ENCODE measurements around the gene GASK1B.

GASK1B gene

DNA sequence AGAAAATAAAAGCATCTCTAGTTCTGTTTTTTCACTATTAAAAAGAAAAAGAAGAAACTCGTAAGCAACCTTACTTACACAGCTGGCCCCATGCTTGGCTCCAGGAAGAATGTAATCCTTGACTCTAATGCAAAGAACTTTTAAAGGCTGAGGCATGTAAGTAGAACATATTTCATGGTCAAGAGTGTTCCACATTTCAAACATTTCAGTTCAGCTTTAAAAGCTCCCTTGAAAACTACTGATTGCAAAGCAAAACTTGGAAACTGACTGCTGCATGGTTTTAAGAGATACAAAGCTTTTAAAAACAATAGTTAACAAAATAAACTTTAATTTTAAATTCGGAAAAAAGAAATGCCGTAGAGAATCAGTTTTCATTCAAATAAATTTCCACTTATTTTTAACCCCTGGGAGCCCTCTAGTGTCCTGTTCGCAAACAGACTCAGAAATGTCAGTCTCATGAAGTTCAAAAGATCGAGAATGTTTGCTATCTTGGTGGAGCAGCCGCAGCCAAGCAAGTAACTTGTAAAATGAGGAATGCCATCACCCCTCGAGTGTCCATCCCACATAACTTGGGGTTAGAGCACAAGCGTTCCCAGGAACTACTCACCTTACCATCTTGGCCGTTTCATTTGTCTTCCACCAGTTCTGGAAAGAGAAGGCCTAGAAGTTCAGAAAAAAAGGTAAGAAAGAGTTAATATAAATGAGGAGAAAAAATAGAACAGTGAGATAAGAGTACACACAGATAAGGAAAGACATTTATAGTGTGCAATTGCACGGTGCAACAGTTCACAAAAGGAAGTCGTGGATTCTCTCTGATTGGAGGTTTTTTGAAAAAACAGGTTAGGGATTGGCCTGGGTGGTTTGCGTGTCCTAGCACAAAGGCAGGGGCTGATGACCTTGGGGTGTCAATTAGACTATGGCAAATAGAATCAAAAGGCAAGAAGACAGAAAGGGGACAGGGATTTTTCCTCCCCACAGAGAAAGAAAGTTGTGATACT lies at the start of gene GASK1B:
GASK1B (minus strand) TSS at position 765 of the 998 bp plus-strand sequence. CDS start 1,650 bp downstream, outside the sequence.
- TF ChIP-seq, protein P1, sequence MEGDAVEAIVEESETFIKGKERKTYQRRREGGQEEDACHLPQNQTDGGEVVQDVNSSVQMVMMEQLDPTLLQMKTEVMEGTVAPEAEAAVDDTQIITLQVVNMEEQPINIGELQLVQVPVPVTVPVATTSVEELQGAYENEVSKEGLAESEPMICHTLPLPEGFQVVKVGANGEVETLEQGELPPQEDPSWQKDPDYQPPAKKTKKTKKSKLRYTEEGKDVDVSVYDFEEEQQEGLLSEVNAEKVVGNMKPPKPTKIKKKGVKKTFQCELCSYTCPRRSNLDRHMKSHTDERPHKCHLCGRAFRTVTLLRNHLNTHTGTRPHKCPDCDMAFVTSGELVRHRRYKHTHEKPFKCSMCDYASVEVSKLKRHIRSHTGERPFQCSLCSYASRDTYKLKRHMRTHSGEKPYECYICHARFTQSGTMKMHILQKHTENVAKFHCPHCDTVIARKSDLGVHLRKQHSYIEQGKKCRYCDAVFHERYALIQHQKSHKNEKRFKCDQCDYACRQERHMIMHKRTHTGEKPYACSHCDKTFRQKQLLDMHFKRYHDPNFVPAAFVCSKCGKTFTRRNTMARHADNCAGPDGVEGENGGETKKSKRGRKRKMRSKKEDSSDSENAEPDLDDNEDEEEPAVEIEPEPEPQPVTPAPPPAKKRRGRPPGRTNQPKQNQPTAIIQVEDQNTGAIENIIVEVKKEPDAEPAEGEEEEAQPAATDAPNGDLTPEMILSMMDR (IDR thresholded peaks at IDR 0.05; ENCODE audit: control insufficient read depth, extremely low read depth, insufficient read depth) = peak; percentile 59
- DNase-seq (ENCODE audit: low read depth) = no peak
- H3K4me3 ChIP-seq (ENCODE audit: low read depth, low read length) = peak within 1 kb of the TSS; percentile 63

- no peak overlapping the region for H3K4me3 ChIP-seq (ENCODE audit: low read depth, low read length)
- TF ChIP-seq, protein P1 (IDR thresholded peaks at IDR 0.05; ENCODE audit: control insufficient read depth, extremely low read depth, insufficient read depth) = no peak
- no peak for DNase-seq (ENCODE audit: low read depth)
These were observed 46.8 kb upstream of the GASK1B start for GRCh38 chr4:158219623-158220022.

GRCh38 chr4:158217763-158218162 lies 44.9 kb upstream of the GASK1B start:
- no peak for DNase-seq (ENCODE audit: low read depth)
- no peak overlapping the region for H3K4me3 ChIP-seq (ENCODE audit: low read depth, low read length)
- TF ChIP-seq, protein P1 (IDR thresholded peaks at IDR 0.05; ENCODE audit: control insufficient read depth, extremely low read depth, insufficient read depth) = no peak

DNA sequence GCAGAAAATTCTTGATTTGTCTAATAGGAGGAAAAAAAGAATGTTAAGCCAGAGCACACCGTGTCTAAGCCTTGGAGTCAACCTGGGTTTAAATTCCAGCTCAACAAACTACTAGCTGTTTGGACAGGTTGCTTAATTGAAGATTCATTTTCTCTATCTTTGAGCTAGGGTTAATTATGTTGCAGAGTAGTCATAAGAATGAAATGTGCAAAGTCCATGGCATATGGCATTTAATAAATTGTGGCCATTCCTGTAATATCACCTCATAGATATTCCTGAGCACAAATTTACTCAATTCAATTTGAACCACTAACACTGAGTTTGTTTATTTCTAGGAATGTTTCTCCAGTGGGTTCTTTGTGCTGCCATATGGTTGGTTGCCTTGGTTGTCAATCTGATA lies 42.0 kb upstream of the GASK1B start:
- TF ChIP-seq, protein P1 (IDR thresholded peaks at IDR 0.05; ENCODE audit: control insufficient read depth, extremely low read depth, insufficient read depth) = no peak
- no peak for DNase-seq (ENCODE audit: low read depth)
- H3K4me3 ChIP-seq (ENCODE audit: low read depth, low read length) = no peak overlapping the region

GRCh38 chr4:158213466-158213865 lies 40.6 kb upstream of the GASK1B start:
- TF ChIP-seq, protein P1 (IDR thresholded peaks at IDR 0.05; ENCODE audit: control insufficient read depth, extremely low read depth, insufficient read depth) = no peak
- H3K4me3 ChIP-seq (ENCODE audit: low read depth, low read length) = no peak overlapping the region
- DNase-seq (ENCODE audit: low read depth) = no peak

DNA sequence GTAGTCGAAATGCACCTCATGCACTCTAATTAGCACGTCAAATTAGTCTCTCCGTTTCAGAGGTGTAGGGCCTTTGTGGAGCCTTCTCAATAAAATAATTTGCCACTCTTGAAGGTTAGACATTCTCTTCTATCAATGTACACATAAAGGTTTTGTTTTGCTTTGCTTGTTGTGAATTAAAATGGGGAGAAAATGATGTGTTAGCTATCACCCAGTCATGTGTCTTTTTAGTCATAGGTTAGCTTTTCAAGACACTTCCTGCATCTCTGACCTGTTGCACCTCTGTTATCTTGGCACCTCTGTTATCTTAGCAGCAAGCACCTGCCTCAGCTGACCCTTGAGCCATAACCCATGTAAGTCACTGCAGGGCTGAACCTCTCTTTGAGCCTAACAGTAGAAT lies 38.4 kb upstream of the GASK1B start:
- peak overlapping the region; percentile 65 for H3K4me3 ChIP-seq (ENCODE audit: low read depth, low read length)
- no peak for DNase-seq (ENCODE audit: low read depth)
- TF ChIP-seq, protein P1 (IDR thresholded peaks at IDR 0.05; ENCODE audit: control insufficient read depth, extremely low read depth, insufficient read depth) = no peak
